GM13976 (cell line): Measurements from ENCODE around the gene MAP1LC3B2.

Source experiments
- DNase-seq: peaks from one replicate; pipeline ENCODE4 v3.0.0; 2012; ENCODE audit warnings: low spot score
- in situ Hi-C: fragments of 300-500 bp; cut with MboI; formaldehyde crosslinking; loops from one replicate; pipeline ENCODE4 v1.12.0; 2022; ENCODE audit warnings: low sequenced_read_pairs, mixed read lengths, inconsistent platforms; ENCODE audit not compliant: unreplicated experiment
- TF ChIP-seq, protein P1 (sequence below): IDR thresholded peaks from 2 replicates; pipeline ENCODE4 v1.5.1; 2012; ENCODE audit warnings: borderline replicate concordance, mild to moderate bottlenecking; ENCODE audit not compliant: insufficient read depth; ENCODE audit errors: extremely low read depth, missing control alignments, control extremely low read depth

Gene MAP1LC3B2

DNA sequence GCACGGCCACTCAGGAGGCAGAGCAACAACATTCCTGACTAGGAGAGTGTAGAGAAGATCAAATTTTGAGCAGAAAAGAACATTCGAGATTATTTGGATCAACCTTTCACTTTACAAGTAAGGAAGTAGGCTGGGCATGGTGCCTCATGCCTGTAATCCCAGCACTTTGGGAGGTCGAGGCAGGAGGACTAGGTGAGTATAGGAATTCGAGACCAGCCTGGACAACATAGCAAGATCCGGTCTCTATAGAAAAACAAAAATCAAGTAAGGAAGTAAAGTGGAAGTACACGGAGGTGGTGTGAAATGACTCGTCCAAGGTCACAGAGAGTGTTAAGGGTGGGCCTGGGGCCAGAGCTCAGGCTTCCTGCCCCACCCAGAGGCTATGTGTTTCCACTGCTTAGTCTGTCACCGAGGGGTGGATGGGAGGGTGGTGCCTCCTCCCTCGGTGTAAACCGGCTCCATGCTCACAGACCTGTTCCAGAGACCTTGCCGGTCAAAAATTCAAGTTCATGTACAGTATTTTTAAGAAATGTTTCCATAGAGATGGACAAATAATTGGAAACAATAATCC is 51.9 kb downstream of the MAP1LC3B2 start:
- TF ChIP-seq, protein P1, sequence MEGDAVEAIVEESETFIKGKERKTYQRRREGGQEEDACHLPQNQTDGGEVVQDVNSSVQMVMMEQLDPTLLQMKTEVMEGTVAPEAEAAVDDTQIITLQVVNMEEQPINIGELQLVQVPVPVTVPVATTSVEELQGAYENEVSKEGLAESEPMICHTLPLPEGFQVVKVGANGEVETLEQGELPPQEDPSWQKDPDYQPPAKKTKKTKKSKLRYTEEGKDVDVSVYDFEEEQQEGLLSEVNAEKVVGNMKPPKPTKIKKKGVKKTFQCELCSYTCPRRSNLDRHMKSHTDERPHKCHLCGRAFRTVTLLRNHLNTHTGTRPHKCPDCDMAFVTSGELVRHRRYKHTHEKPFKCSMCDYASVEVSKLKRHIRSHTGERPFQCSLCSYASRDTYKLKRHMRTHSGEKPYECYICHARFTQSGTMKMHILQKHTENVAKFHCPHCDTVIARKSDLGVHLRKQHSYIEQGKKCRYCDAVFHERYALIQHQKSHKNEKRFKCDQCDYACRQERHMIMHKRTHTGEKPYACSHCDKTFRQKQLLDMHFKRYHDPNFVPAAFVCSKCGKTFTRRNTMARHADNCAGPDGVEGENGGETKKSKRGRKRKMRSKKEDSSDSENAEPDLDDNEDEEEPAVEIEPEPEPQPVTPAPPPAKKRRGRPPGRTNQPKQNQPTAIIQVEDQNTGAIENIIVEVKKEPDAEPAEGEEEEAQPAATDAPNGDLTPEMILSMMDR: no peak
- in situ Hi-C loops: no loop called here
- no peak for DNase-seq

DNA sequence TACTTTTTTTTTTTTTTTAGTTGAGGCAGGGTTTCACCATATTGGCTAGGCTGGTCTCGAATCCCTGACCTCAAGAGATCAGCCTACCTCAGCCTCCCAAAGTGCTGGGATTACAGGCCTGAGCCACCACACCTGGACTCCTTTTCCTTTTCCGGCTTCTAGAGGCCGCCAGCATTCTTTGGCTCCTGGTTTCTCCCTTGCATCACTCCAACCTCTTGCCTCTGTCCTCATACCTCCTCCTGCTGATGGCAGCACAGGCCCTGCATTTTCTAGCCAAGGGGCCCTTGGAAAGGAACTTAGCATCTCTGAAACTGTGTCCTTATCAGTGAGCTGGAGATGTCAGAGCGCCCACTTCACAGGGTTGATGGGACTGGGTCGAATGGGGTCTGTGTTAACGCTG is 53.3 kb downstream of the MAP1LC3B2 start:
- TF ChIP-seq, protein P1: no peak
- no peak for DNase-seq
- in situ Hi-C loops: no loop called here

DNA sequence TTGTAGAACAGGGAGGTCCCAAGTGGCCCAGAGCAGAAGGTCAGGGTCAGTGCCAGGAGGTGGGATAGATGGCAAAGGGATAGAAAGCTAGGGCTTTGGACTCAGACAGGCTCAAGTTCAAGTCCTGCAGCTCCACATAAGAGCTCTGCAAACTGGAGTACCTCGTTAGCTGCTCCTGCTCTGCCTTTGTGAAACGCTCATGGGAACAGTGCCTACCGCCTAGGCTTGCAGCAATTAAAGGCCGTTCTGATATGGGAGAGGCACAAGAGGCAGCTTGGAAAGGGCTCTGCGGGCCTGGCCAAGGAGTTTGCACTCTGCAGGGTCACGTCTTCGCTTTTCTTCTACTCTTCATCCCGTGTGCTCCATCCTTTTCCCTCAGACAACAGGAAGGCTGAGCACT is 54.1 kb downstream of the MAP1LC3B2 start:
- in situ Hi-C loops: no loop called here
- no peak for DNase-seq

DNA sequence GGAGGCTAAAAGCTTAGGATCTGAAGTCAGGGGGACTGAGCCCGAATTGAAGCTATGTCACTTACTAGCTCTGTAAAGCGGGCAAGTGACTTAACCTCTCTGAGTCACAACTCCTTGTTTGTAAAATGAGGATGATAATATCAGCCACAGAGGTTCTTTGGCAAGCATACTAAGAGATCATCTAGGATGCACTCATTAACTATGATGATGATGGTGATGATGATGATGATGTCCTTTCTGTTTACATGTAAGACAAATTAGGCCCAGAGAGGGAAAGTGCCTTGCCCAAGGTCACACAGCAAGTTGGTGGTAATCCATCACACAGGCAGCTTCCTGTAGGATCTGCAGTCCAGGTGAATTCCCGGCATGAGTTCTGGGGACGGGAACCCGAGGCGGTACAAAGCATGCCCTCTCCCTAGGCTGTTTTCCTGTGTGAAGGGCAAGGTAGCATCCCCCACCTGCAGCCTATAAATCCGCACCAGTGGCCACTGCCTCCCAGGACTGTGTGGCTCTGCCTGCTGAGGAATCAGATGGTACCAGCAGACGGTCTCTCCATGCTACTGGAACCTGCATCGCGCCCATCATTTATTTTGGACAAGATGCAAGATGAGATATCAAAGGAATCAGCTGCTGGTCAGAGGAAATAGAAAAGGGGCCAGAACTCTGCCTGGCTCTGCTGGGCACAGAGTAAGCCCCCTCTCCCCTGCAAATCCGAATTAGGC is 55.2 kb downstream of the MAP1LC3B2 start:
- in situ Hi-C loops: no loop called here
- TF ChIP-seq, protein P1: no peak
- DNase-seq: no peak

More for the DNA sequence above, 54.1 kb downstream of the MAP1LC3B2 start:
- TF ChIP-seq, protein P1: no peak

DNA sequence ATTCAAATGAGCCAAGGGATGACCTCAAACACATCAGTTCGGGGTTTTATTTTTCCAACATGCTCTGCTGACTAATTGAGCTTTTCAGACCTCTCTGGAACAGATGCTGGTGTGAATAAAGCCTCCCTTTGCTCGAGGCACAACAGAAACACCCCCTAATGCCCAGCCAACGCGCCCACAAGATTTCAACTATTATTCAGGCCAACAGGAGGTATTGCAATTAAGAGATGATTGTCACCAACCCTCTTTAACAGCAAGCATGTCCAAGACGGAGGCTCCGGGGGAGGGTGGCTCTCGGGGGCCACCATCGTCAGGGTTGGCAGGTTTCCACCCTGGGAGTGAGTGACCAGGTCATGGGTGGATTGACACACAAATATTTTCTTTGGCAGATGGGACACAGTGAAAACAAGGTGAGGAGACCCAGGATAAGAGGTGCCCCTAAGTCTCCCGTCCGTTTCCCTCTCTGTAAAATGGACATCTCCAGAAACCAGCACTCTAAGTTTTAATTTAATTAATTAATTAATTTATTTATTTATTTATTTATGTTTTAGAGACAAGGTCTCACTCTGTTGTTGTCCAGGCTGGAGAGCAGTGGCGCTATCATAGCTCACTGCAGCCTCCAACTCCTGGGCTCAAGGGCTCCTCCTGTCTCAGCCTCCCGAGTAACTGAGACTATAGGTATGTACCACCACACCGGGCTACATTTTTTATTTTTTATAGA is 56.1 kb downstream of the MAP1LC3B2 start:
- no peak for DNase-seq
- in situ Hi-C loops: no loop called here
- TF ChIP-seq, protein P1: no peak

DNA sequence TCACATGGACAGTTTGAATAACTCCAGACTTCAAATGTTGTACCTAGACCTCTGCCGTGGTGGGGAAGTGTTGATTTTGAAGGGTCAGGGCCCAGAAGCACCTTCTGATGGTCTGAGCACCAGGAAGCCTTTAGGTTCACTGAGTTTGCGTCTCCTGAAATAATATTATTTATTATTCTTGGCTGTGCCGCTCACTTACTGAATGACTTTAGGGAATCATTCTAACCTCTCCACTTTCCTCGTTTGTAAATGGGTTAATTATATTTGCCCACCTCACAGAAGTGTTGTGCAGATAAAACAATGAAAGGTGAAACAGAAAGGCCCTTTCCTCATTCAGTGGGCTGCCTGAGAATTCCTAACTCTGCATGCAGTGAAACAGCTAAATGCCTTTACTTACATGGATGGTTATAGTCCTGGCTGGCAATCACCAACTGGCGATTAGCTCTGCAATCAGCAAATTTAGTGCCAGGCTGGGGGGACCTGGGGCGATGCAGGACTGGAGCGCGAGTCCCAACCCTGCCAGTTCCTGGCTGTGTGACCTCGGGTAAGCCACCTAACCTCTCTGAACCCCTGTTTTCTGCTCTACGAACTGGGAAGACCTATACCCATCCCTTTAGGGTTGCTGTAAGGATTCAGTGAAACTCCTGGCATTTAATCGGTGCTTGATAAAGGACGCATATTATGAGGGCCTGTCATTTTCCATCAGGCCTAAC is 57.5 kb downstream of the MAP1LC3B2 start:
- no peak for DNase-seq
- TF ChIP-seq, protein P1: no peak
- in situ Hi-C loops: no loop called here
